Pancreas (tissue), 10 donors: ENCODE measurements around the gene SULT4A1. TPM values are rescaled to one million over a fixed set of nuclear protein-coding genes. Genes with fewer than 3 reads are reported as not detected.

ENCODE experiments used
- ATAC-seq, 4 donors: fragments of 200-7000 bp; cut with Tn5 transposase; one replicate each; pipeline versions ENCODE4 v1.8.0 to v1.9.1; 2020; ENCODE audit warnings: mild to moderate bottlenecking in 4 of 4, moderate library complexity in 4 of 4
- DNase-seq, 6 donors: peaks; one replicate each; pipeline ENCODE4 v3.0.0-alpha.2; 2020
- FAIRE-seq: peaks from 2 replicates; lab custom pipeline; 2012; peaks lifted over from hg19 to GRCh38; lab: Jason Lieb, UNC
- H3K27ac ChIP-seq, 4 donors: fragments of 200-600 bp; sonication (generic); 1 replicate in 3 of 4; 2 replicates in 1 of 4; pipeline versions ENCODE4 v1.5.0 to v1.8.0; 2020
- H3K27me3 ChIP-seq, 4 donors: fragments of 200-600 bp; one replicate each; pipeline ENCODE4 v1.8.0; 2021
- H3K36me3 ChIP-seq, 3 donors: fragments of 200-600 bp; sonication (generic) in 1 of 3; one replicate each; pipeline versions ENCODE4 v1.5.0 to v1.8.0; 2020 to 2021
- H3K4me1 ChIP-seq, 3 donors: fragments of 200-600 bp; one replicate each; pipeline ENCODE4 v1.8.0; 2021
- H3K4me3 ChIP-seq, 4 donors: fragments of 200-600 bp; sonication (generic) in 2 of 4; one replicate each; pipeline versions ENCODE4 v1.5.0 to v1.8.0; 2020 to 2021
- H3K9me3 ChIP-seq, 4 donors: fragments of 200-600 bp; one replicate each; pipeline ENCODE4 v1.8.0; 2021
- CTCF ChIP-seq, 4 donors: fragments of 200-600 bp; sonication (generic) in 3 of 4; IDR thresholded peaks; one replicate each; pipeline versions ENCODE4 v1.5.0 to v1.8.0; 2021; ENCODE audit warnings: antibody characterized with exemption in 4 of 4
- WGBS, 2 donors: extraction: QIAGEN DNeasy Blood & Tissue Kit; methylation state at CpG; one replicate each; pipeline ENCODE4 v1.1.7; 2013; 5-methylcytosine and 5-hydroxymethylcytosine counted together
- intact Hi-C, 3 donors: fragments of 100-400 bp; cut with DNase I; formaldehyde crosslinking; loops; one replicate each; pipeline versions ENCODE4 v1.11.1 to v1.14.2; 2022
- polyA plus RNA-seq, 2 donors: library from polyadenylated mRNA; stranded (reverse); fragments of 200-250 nt; gene quantifications; one replicate each; pipeline ENCODE4 v1.2.3, GENCODE V29; 2013
- total RNA-seq, 6 donors: library from RNA; stranded (reverse); fragmentation: NEBNext Ultra II Directional in 4 of 6; extraction: Animal tissue kit (Norgen Biotek cat#: 25700) in 4 of 6; gene quantifications; one replicate each; pipeline versions ENCODE4 v1.2.1 to v1.2.4, GENCODE V29; 2021 to 2023
- donor health status: healthy with polysubstance abuse.
- donor health status: DM: no; HTN: no; CAD: no; lungs with moderate emphysema.
- donor health status: DM: no; HTN: no; CAD: no.
- donor health status: control.
- donor health status: control.
- donor health status: Bipolar disorder and iron deficiency.
- donor health status: DM: yes; HTN: yes; CAD: no.
- donor health status: DM: no; HTN: no; CAD: no.
- donor health status: DM: no; HTN: no; CAD: no.
- donor health status: DM: yes; HTN: yes; CAD: no.

Gene SULT4A1
- total and polyA plus RNA-seq, 8 donors = 0.09 to 5.4 (median 0.37) TPM; not detected in 1

GRCh38 chr22:43851058-43851978 lies 11.0 kb downstream of the SULT4A1 start:
- FAIRE-seq = no peak
- Histone ChIP-seq H3K36me3 (no peaks in the 10 kb centered on the region), H3K4me3 (no peak overlapping the region), H3K9me3 (no peaks in the 10 kb centered on the region), H3K27ac (no peak overlapping the region), H3K27me3 (no peaks in the 10 kb centered on the region), H3K4me1 (no peaks in the 10 kb centered on the region)
- peak in 2 of 6 donors; percentile 2 to 43 for DNase-seq
- intact Hi-C loops = no loop called here
- no peak for ATAC-seq
- WGBS, 2 donors = 34 to 50% methylated on average over 13 of the region's 13 CpGs
- no peak for TF ChIP-seq CTCF (IDR thresholded peaks at IDR 0.05)

- H3K9me3 ChIP-seq = no peaks in the 10 kb centered on the region
- no peak overlapping the region for H3K4me3 ChIP-seq
- peak in 2 of 6 donors; percentile 10 to 49 for DNase-seq
- no peaks in the 10 kb centered on the region for H3K27me3 ChIP-seq
- no peak for FAIRE-seq
- no peaks in the 10 kb centered on the region for H3K36me3 ChIP-seq
- intact Hi-C loops = no loop called here
- no peak for TF ChIP-seq CTCF (IDR thresholded peaks at IDR 0.05)
- no peaks in the 10 kb centered on the region for H3K4me1 ChIP-seq
- 49 to 60% methylated on average over 12 of the region's 12 CpGs for WGBS, 2 donors
- no peak overlapping the region for H3K27ac ChIP-seq
- ATAC-seq = no peak
Observed at GRCh38 chr22:43850529-43850928, 11.8 kb downstream of the SULT4A1 start.

- Histone ChIP-seq H3K4me3 (no peak overlapping the region), H3K27me3 (no peaks in the 10 kb centered on the region), H3K4me1 (no peaks in the 10 kb centered on the region), H3K27ac (no peak overlapping the region), H3K36me3 (no peaks in the 10 kb centered on the region), H3K9me3 (no peaks in the 10 kb centered on the region)
- FAIRE-seq (no peak), ATAC-seq (no peak), DNase-seq (peak in 2 of 6 donors; percentile 1 to 24)
- intact Hi-C loops = loop anchor here in 1 of 3 donors (10.0 kb wide), 1 partner anchor 455 kb away; no protein-coding TSS in a partner anchor
- no peak for TF ChIP-seq CTCF (IDR thresholded peaks at IDR 0.05)
- 49 to 66% methylated on average over 13 of the region's 13 CpGs for WGBS, 2 donors
Observed at GRCh38 chr22:43849731-43850130, 12.6 kb downstream of the SULT4A1 start.

GRCh38 chr22:43848366-43849171 lies 13.7 kb downstream of the SULT4A1 start:
- peak in 3 of 6 donors; percentile 36 to 62 (median 37) for DNase-seq
- ATAC-seq = peak in 3 of 4 donors; percentile 77 to 90 (median 80)
- intact Hi-C loops = loop anchor here in 1 of 3 donors (10.0 kb wide), 1 partner anchor 454 kb away; no protein-coding TSS in a partner anchor
- peak in 2 of 4 donors; percentile 18 to 31 for TF ChIP-seq CTCF (IDR thresholded peaks at IDR 0.05)
- Histone ChIP-seq H3K36me3 (no peaks in the 10 kb centered on the region), H3K9me3 (no peaks in the 10 kb centered on the region), H3K4me1 (no peaks in the 10 kb centered on the region), H3K27me3 (no peaks in the 10 kb centered on the region), H3K4me3 (no peak overlapping the region), H3K27ac (no peak overlapping the region)
- WGBS, 2 donors = 30 to 31% methylated on average over 16 of the region's 16 CpGs
- no peak for FAIRE-seq
